ENCODE results near the gene SS18. TPM values are rescaled to one million over a fixed set of nuclear protein-coding genes. Genes with fewer than 3 reads are reported as not detected.

Gene SS18
- total RNA-seq, 2 donors from 2014 or later, result 94.7 to 158 TPM

DNA sequence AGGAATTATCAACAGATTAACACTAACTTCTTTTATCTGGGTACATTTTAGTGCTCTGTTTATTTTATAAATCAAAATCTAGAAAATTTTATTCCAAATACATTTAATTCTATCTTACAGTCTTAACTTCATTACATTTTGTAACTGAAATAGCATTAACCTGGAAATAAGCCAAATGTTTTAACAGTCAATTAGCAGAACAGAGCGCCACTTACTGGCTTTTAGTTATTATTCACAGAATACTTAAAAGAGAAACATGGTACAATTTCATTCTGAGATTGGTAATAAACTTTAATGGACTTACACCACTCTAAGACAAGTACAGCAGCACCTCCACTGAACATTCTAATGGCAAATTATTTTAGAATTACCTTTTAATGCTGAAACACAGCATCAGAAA lies 38.6 kb downstream of the SS18 start:
- no peaks in the 10 kb centered on the region for H3K36me3 ChIP-seq
- no peaks in the 10 kb centered on the region for H3K4me1 ChIP-seq (replicated peaks)
- no peaks in the 10 kb centered on the region for H3K27me3 ChIP-seq (replicated peaks; ENCODE audit: insufficient read depth)
- no peak overlapping the region for H3K27ac ChIP-seq
- no peak overlapping the region for H3K4me3 ChIP-seq
- intact Hi-C loops (cut with DNase I), result no loop called here
- TF ChIP-seq POLR2A (IDR thresholded peaks at IDR 0.05) (no peak), CTCF (IDR thresholded peaks at IDR 0.05) (no peak), POLR2AphosphoS5 (IDR thresholded peaks at IDR 0.05) (no peak)
- H3K9me3 ChIP-seq, result no peaks in the 10 kb centered on the region
- 62% methylated on average over 1 of the region's 1 CpG for WGBS
- DNase-seq (ENCODE audit: low spot score), result no peak

- intact Hi-C loops (cut with DNase I), result no loop called here
- no peaks in the 10 kb centered on the region for H3K9me3 ChIP-seq
- TF ChIP-seq POLR2AphosphoS5 (IDR thresholded peaks at IDR 0.05), result no peak
- TF ChIP-seq POLR2A (IDR thresholded peaks at IDR 0.05), result no peak
- no peak for TF ChIP-seq CTCF (IDR thresholded peaks at IDR 0.05)
Measured at GRCh38 chr18:26046419-26047077, 43.9 kb downstream of the SS18 start.

GRCh38 chr18:26044807-26045206 lies 45.6 kb downstream of the SS18 start:
- intact Hi-C loops (cut with DNase I), result no loop called here
- no peak overlapping the region for H3K4me3 ChIP-seq
- TF ChIP-seq POLR2AphosphoS5 (IDR thresholded peaks at IDR 0.05), result no peak
- TF ChIP-seq POLR2A (IDR thresholded peaks at IDR 0.05), result no peak
- TF ChIP-seq CTCF (IDR thresholded peaks at IDR 0.05), result no peak
- H3K27me3 ChIP-seq (replicated peaks; ENCODE audit: insufficient read depth), result no peaks in the 10 kb centered on the region
- H3K4me1 ChIP-seq (replicated peaks), result no peaks in the 10 kb centered on the region
- no peaks in the 10 kb centered on the region for H3K9me3 ChIP-seq
- H3K36me3 ChIP-seq, result no peaks in the 10 kb centered on the region
- H3K27ac ChIP-seq, result no peak overlapping the region
- WGBS, result 95% methylated on average over 3 of the region's 3 CpGs
- DNase-seq (ENCODE audit: low spot score), result no peak

More at GRCh38 chr18:26046419-26047077, 43.9 kb downstream of the SS18 start:
- H3K4me3 ChIP-seq, result no peak overlapping the region
- no peak overlapping the region for H3K27ac ChIP-seq
- no peaks in the 10 kb centered on the region for H3K36me3 ChIP-seq
- no peaks in the 10 kb centered on the region for H3K4me1 ChIP-seq (replicated peaks)
- H3K27me3 ChIP-seq (replicated peaks; ENCODE audit: insufficient read depth), result no peaks in the 10 kb centered on the region
- DNase-seq (ENCODE audit: low spot score), result no peak

DNA sequence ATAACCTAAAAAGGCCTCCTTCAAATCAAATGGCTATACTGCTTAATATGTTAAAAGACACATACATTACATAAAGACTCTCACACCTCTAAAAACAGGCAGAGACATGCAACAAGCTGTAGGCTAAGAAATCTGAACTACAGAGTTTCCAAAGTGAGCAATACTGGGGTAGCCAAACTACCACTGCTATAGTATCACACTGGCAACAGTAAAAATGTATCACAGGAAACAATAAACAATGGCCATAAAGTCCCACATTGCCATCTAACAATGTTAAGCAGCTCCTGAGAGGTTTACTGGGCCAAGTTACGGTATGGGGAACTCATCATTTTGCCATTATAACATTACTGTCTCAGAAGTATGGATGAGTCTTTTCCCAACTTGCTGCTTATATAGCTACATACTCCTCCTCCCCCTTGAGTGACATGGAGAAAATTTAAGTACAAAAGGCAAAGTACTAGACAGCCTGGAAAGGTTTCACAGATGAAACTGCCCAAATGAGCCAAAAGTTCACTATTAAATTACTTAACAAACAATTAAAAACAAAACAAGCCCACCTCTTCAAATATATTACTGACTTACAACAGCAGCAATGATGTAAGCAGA lies 50.3 kb downstream of the SS18 start:
- Histone ChIP-seq H3K4me1 (replicated peaks) (no peaks in the 10 kb centered on the region), H3K4me3 (no peak overlapping the region), H3K9me3 (no peaks in the 10 kb centered on the region), H3K36me3 (no peaks in the 10 kb centered on the region), H3K27me3 (replicated peaks; ENCODE audit: insufficient read depth) (no peaks in the 10 kb centered on the region), H3K27ac (no peak overlapping the region)
- TF ChIP-seq POLR2AphosphoS5 (IDR thresholded peaks at IDR 0.05), result no peak
- no peak for TF ChIP-seq POLR2A (IDR thresholded peaks at IDR 0.05)
- no peak for TF ChIP-seq CTCF (IDR thresholded peaks at IDR 0.05)
- intact Hi-C loops (cut with DNase I), result no loop called here
- WGBS, result 76% methylated on average over 1 of the region's 1 CpG
- no peak for DNase-seq (ENCODE audit: low spot score)

GRCh38 chr18:26039203-26039602 lies 51.2 kb downstream of the SS18 start:
- 100% methylated on average over 1 of the region's 1 CpG for WGBS
- intact Hi-C loops (cut with DNase I), result no loop called here
- no peak for DNase-seq (ENCODE audit: low spot score)

More at GRCh38 chr18:26039203-26039602, 51.2 kb downstream of the SS18 start:
- no peak for TF ChIP-seq POLR2AphosphoS5 (IDR thresholded peaks at IDR 0.05)
- no peak for TF ChIP-seq POLR2A (IDR thresholded peaks at IDR 0.05)
- no peak for TF ChIP-seq CTCF (IDR thresholded peaks at IDR 0.05)
- Histone ChIP-seq H3K4me3 (no peak overlapping the region), H3K36me3 (no peaks in the 10 kb centered on the region), H3K27me3 (replicated peaks; ENCODE audit: insufficient read depth) (no peaks in the 10 kb centered on the region), H3K27ac (no peak overlapping the region), H3K9me3 (no peaks in the 10 kb centered on the region), H3K4me1 (replicated peaks) (no peaks in the 10 kb centered on the region)
